Muscle of leg (tissue), 11 donors: ENCODE measurements around the gene FLYWCH2. TPM values are rescaled to one million over a fixed set of nuclear protein-coding genes. Genes with fewer than 3 reads are reported as not detected.

Experiments used
- DNase-seq: peaks from one replicate; pipeline ENCODE4 v3.0.0; 2013
- H3K27ac ChIP-seq: one replicate; pipeline ENCODE4 v1.5.1; 2013; ENCODE audit warnings: mild to moderate bottlenecking, low read length, control low read depth
- H3K27me3 ChIP-seq: one replicate; pipeline ENCODE4 v1.6.1; 2013; ENCODE audit warnings: low read length; ENCODE audit not compliant: control insufficient read depth, insufficient read depth
- H3K36me3 ChIP-seq: one replicate; pipeline ENCODE4 v1.6.1; 2013; ENCODE audit warnings: low read length; ENCODE audit not compliant: control insufficient read depth, insufficient read depth
- H3K4me1 ChIP-seq: one replicate; pipeline ENCODE4 v1.6.1; 2013; ENCODE audit warnings: low read length; ENCODE audit not compliant: control insufficient read depth, insufficient read depth
- H3K4me3 ChIP-seq: one replicate; pipeline ENCODE4 v1.5.1; 2013; ENCODE audit warnings: low read length, control low read depth
- H3K9me3 ChIP-seq: replicated peaks from 2 replicates; pipeline ENCODE4 v1.6.1; 2013; ENCODE audit warnings: low read depth, low read length; ENCODE audit not compliant: control insufficient read depth
- WGBS: methylation state at CpG from one replicate; pipeline ENCODE4 v1.1.5; 2013; ENCODE audit warnings: missing lambda C conversion rate; ENCODE audit not compliant: insufficient coverage; 5-methylcytosine and 5-hydroxymethylcytosine counted together
- polyA plus RNA-seq, 8 donors: library from polyadenylated mRNA; unstranded; fragments of 120-200 nt; gene quantifications; one replicate each; pipeline versions ENCODE4 v1.2.1 to v1.2.3, GENCODE V29; 2013; ENCODE audit warnings: inconsistent platforms in 1 of 8, low replicate concordance in 1 of 8; ENCODE audit not compliant: insufficient read length in 8 of 8, insufficient read depth in 1 of 8
- total RNA-seq: library from RNA; stranded (reverse); fragments of 120-200 nt; gene quantifications from one replicate; pipeline ENCODE4 v1.2.4, GENCODE V29; 2013

FLYWCH2 gene
- total and polyA plus RNA-seq, 9 donors, result 13.8 to 23.3 (median 21.5) TPM

- H3K9me3 ChIP-seq, result no peaks in the 10 kb centered on the region
- H3K27me3 ChIP-seq, result no peaks in the 10 kb centered on the region
- H3K36me3 ChIP-seq, result peaks cover 16% of the 10 kb centered on the region
- DNase-seq, result peak; percentile 87
- 2% methylated on average over 35 of the region's 39 CpGs for WGBS
- peak overlapping the region; percentile 88 for H3K27ac ChIP-seq
- peaks cover 10% of the 10 kb centered on the region for H3K4me1 ChIP-seq
- H3K4me3 ChIP-seq, result peak overlapping the region; percentile 63
These were observed 29.6 kb downstream of the FLYWCH2 start for GRCh38 chr16:2912330-2913199.

GRCh38 chr16:2913603-2914002, 30.6 kb downstream of the FLYWCH2 start:
- Histone ChIP-seq H3K27me3 (no peaks in the 10 kb centered on the region), H3K4me1 (peaks cover 10% of the 10 kb centered on the region), H3K27ac (no peak overlapping the region), H3K9me3 (no peaks in the 10 kb centered on the region), H3K36me3 (peaks cover 16% of the 10 kb centered on the region), H3K4me3 (no peak overlapping the region)
- 92% methylated on average over 4 of the region's 7 CpGs for WGBS
- DNase-seq, result no peak

- no peak for DNase-seq
- 78% methylated on average over 12 of the region's 12 CpGs for WGBS
- peaks cover 16% of the 10 kb centered on the region for H3K36me3 ChIP-seq
These were observed 31.2 kb downstream of the FLYWCH2 start for GRCh38 chr16:2914233-2914632.

DNA sequence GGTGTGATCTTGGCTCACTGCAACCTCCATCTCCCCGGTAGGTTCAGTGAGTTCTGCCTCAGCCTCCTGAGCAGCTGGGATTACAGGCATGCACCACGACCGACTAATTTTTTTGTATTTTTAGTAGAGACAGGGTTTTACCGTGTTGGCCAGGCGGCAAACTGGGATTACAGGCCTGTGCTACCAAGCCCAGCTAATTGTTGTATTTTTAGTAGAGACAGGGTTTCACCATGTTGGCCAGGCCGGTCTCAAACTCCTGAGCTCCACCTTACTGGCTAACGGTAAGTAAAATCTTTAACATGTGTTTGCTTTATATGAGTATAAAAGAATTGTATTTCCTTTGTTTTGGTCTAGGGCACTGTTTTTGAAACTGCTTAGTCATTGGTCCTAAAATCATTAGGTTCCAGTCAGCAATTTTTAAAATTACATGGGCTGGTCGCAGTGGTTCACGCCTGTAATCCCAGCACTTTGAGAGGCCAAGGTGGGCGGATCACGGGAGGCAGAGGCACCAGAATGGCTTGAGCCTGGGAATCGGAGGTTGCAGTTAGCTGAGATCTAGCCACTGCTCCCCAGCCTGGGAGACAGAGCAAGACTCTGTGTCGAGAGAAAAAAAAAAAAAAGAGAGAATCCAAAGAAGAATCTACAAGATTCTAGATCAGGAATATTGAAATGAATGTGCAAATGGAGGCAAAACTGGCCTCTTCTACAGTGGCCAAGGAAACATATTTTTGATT, 32.3 kb downstream of the FLYWCH2 start:
- Histone ChIP-seq H3K27ac (no peak overlapping the region), H3K9me3 (no peaks in the 10 kb centered on the region), H3K27me3 (no peaks in the 10 kb centered on the region), H3K36me3 (peaks cover 19% of the 10 kb centered on the region), H3K4me3 (no peak overlapping the region), H3K4me1 (peaks cover 15% of the 10 kb centered on the region)
- 85% methylated on average over 9 of the region's 13 CpGs for WGBS
- no peak for DNase-seq

More at GRCh38 chr16:2914233-2914632, 31.2 kb downstream of the FLYWCH2 start:
- Histone ChIP-seq H3K4me3 (no peak overlapping the region), H3K9me3 (no peaks in the 10 kb centered on the region), H3K27me3 (no peaks in the 10 kb centered on the region), H3K27ac (no peak overlapping the region), H3K4me1 (peaks cover 10% of the 10 kb centered on the region)

GRCh38 chr16:2919511-2920255, 36.7 kb downstream of the FLYWCH2 start:
- H3K4me3 ChIP-seq, result no peak overlapping the region
- peak; percentile 79 for DNase-seq
- no peaks in the 10 kb centered on the region for H3K9me3 ChIP-seq
- no peak overlapping the region for H3K27ac ChIP-seq
- no peaks in the 10 kb centered on the region for H3K27me3 ChIP-seq
- peaks cover 16% of the 10 kb centered on the region for H3K36me3 ChIP-seq
- WGBS, result 0% methylated on average over 1 of the region's 13 CpGs
- H3K4me1 ChIP-seq, result peaks cover 10% of the 10 kb centered on the region

GRCh38 chr16:2923481-2923880, 40.5 kb downstream of the FLYWCH2 start:
- H3K27ac ChIP-seq, result no peak overlapping the region
- 90% methylated on average over 2 of the region's 14 CpGs for WGBS
- no peak overlapping the region for H3K4me3 ChIP-seq
- H3K36me3 ChIP-seq, result peaks cover 6% of the 10 kb centered on the region
- no peaks in the 10 kb centered on the region for H3K27me3 ChIP-seq
- H3K4me1 ChIP-seq, result peaks cover 23% of the 10 kb centered on the region
- no peak for DNase-seq
- no peaks in the 10 kb centered on the region for H3K9me3 ChIP-seq

DNA sequence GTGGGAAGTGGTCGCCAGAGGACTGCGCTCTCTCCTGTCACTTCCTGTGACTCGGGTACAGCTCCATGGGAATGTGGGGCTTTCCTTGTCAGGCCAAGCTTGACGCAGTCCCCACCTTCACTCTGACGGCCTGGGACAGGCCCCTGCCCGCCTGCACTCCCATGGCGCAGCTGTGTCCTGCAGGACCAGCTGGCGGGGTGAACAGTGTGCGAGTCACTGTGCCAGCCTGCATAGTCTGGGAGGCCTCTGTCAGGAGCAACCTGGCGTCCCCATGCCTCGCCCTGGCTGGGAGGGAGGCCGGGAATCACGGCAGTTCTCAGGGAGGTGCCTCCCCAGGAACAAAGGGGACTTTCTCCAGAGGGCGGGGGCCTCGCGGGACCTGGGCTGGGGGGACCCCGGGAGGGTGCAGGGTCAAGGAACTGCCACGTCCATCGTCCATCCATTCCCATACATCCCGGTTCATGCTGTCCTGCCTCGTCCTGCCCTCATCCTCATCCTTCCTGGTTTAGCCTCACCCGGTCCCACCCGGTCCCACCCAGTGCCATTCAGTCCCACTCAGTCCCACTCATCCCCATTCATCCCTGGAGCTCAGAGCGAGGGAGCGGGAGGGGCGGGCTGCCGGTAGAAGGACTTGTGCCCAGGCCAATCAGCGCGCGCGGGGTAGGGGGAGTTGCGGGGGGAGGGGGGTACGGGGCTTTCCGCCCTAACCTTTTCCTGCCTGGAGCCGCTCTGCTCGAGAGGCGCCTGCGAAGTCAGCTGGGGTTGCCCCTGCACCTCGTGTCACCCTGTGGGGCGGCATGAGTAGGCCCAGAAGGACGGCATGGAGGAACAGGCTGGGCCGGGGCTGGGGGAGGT, 42.1 kb downstream of the FLYWCH2 start:
- Histone ChIP-seq H3K4me3 (no peak overlapping the region), H3K4me1 (peaks cover 18% of the 10 kb centered on the region), H3K36me3 (peaks cover 15% of the 10 kb centered on the region), H3K27me3 (no peaks in the 10 kb centered on the region), H3K9me3 (no peaks in the 10 kb centered on the region), H3K27ac (peak overlapping the region; percentile 42)
- DNase-seq, result peak; percentile 26
- 38% methylated on average over 31 of the region's 42 CpGs for WGBS

DNA sequence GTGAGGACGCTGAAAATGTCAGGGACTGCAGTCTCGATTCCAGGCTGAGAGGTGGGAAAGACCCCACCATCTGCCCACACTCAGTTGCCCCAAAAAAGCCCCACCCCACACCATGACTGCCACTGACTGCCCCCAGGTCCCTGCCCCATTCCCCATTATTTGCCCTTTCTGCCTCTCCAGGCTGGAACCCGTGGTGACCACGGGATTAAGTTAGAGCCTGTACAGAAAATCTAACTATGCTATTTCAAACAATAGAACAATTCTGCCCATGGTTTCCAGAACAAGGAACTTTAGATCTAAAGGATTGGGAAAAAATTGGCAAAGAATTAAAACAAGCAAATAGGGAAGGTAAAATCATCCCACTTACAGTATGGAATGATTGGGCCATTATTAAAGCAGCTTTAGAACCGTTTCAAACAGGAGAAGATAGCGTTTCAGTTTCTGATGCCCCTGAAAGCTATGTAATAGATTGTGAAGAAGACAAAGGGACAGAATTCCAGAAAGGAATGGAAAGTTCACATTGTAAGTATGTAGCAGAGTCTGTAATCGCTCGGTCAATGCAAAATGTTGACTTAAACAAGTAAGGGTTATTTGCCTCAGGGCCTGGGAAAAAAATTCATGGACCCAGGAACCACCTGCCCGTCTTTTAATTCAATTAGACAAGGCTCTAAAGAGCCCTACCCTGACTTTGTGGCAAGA, 43.1 kb downstream of the FLYWCH2 start:
- no peaks in the 10 kb centered on the region for H3K9me3 ChIP-seq
- no peaks in the 10 kb centered on the region for H3K27me3 ChIP-seq
- peaks cover 18% of the 10 kb centered on the region for H3K4me1 ChIP-seq
- no peak overlapping the region for H3K27ac ChIP-seq
- H3K36me3 ChIP-seq, result peaks cover 22% of the 10 kb centered on the region
- no peak overlapping the region for H3K4me3 ChIP-seq
- DNase-seq, result no peak
- 50% methylated on average over 4 of the region's 9 CpGs for WGBS

DNA sequence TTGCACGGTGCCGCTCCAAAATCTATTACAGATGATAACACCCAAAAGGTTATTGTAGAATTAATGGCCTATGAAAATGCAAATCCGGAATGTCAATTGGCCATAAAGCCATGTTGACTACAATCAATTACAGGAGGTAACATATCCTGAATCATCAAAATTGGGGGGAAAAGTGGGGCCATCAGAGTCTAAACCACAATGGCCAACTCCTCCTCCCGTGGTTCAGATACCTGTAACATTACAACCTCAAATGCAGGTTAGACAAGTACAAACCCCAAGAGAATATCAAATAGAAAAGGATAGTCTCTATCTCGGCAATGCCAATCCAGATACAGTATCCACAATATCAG, 43.6 kb downstream of the FLYWCH2 start:
- Histone ChIP-seq H3K36me3 (peaks cover 27% of the 10 kb centered on the region), H3K4me3 (no peak overlapping the region), H3K27ac (no peak overlapping the region), H3K9me3 (no peaks in the 10 kb centered on the region), H3K4me1 (peaks cover 18% of the 10 kb centered on the region), H3K27me3 (no peaks in the 10 kb centered on the region)
- no CpG with 5 or more reads among the region's 5 CpGs for WGBS
- no peak for DNase-seq
